OCI-LY1 (cell line): ENCODE measurements around the gene PDPR.
"Not testable (repeated sequence)": the region's sequence is repeated elsewhere in the genome, so short reads cannot be mapped to it uniquely, and the experiment has no call there.

Experiments
- EZH2 ChIP-seq: fragments of 200-600 bp; sonication (generic), shearing (Covaris generic); IDR thresholded peaks from 2 replicates; pipeline ENCODE4 v1.8.0; 2017; ENCODE audit warnings: borderline replicate concordance, mixed run types, mild to moderate bottlenecking, antibody characterized with exemption, low read length, moderate library complexity, mixed read lengths
- TF ChIP-seq, protein P1 (sequence below): fragments of 200-600 bp; sonication (generic), shearing (Covaris generic); IDR thresholded peaks from 2 replicates; pipeline ENCODE4 v1.5.1; 2017; ENCODE audit warnings: mild to moderate bottlenecking, antibody characterized with exemption, low read length, moderate library complexity, mixed read lengths

DNA sequence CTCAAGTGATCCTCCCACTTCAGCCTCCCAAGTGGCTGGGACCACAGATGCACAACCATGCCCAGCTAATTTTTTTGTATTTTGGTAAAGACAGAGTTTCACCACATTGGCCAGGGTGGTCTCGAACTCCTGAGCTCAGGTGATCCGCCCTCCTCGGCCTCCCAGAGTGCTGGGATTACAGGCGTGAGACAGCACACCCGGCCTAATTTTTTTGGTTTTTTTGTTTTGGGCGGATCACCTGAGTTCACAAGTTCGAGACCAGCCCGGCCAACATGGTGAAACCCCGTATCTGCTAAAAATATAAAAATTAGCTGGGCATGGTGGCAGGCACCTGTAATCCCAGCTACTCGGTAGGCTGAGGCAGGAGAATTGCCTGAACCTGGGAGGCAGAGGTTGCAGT, 40.6 kb downstream of the PDPR start:
- not testable (repeated sequence) for TF ChIP-seq EZH2
- TF ChIP-seq, protein P1, sequence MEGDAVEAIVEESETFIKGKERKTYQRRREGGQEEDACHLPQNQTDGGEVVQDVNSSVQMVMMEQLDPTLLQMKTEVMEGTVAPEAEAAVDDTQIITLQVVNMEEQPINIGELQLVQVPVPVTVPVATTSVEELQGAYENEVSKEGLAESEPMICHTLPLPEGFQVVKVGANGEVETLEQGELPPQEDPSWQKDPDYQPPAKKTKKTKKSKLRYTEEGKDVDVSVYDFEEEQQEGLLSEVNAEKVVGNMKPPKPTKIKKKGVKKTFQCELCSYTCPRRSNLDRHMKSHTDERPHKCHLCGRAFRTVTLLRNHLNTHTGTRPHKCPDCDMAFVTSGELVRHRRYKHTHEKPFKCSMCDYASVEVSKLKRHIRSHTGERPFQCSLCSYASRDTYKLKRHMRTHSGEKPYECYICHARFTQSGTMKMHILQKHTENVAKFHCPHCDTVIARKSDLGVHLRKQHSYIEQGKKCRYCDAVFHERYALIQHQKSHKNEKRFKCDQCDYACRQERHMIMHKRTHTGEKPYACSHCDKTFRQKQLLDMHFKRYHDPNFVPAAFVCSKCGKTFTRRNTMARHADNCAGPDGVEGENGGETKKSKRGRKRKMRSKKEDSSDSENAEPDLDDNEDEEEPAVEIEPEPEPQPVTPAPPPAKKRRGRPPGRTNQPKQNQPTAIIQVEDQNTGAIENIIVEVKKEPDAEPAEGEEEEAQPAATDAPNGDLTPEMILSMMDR: not testable (repeated sequence)
